GM12878 (cell line): ENCODE results near the gene DAGLA.

Experiments
- ASH2L ChIP-seq: fragments of 300-600, 200-600 bp; sonication (generic); IDR thresholded peaks from 2 replicates; pipeline ENCODE4 v1.6.1; 2017; ENCODE audit warnings: low read depth, mild to moderate bottlenecking, borderline replicate concordance
- MXI1 ChIP-seq: fragments of 150-350 bp; IDR thresholded peaks from 2 replicates; pipeline ENCODE4 v1.6.1; 2011; ENCODE audit warnings: low read depth, mild to moderate bottlenecking, inconsistent platforms, low read length, improper control_type of control experiment
- MYB ChIP-seq: fragments of 150-350 bp; IDR thresholded peaks from 2 replicates; pipeline ENCODE4 v1.6.1; 2014; ENCODE audit warnings: mild to moderate bottlenecking, low read depth, low read length, borderline replicate concordance
- POU2F2 ChIP-seq: IDR thresholded peaks from 3 replicates; pipeline ENCODE4 v1.6.1; 2011; ENCODE audit warnings: low read depth, mild to moderate bottlenecking, low read length, borderline replicate concordance
- TBL1XR1 ChIP-seq: IDR thresholded peaks from 2 replicates; pipeline ENCODE4 v1.6.1; 2012; ENCODE audit warnings: low read depth, low read length, improper control_type of control experiment
- TCF12 ChIP-seq: IDR thresholded peaks from 2 replicates; pipeline ENCODE4 v1.6.1; 2011; ENCODE audit warnings: low read depth, mild to moderate bottlenecking, low read length
- ZZZ3 ChIP-seq: IDR thresholded peaks from 2 replicates; pipeline ENCODE4 v1.6.1; 2011; ENCODE audit warnings: low read depth; ENCODE audit not compliant: control insufficient read depth, insufficient read length
- TF ChIP-seq, protein P1 (sequence below), 3 experiments: IDR thresholded peaks in 2 of 3; conservative IDR thresholded peaks in 1 of 3; 2 replicates each; pipeline ENCODE4 v1.5.1; 2011; ENCODE audit warnings: low read depth in 3 of 3, low read length in 3 of 3, mild to moderate bottlenecking in 3 of 3, control low read depth in 2 of 3, moderate library complexity in 2 of 3, inconsistent platforms in 1 of 3, mixed read lengths in 1 of 3; ENCODE audit not compliant: control insufficient read depth in 2 of 3, insufficient read depth in 1 of 3; ENCODE audit errors: extremely low read depth in 1 of 3
- TF ChIP-seq, protein P2 (sequence below): IDR thresholded peaks from 2 replicates; pipeline ENCODE4 v1.6.1; 2011; ENCODE audit warnings: low read depth, low read length, improper control_type of control experiment, borderline replicate concordance
- TF ChIP-seq, protein P3 (sequence below): IDR thresholded peaks from 2 replicates; pipeline ENCODE4 v1.6.1; 2011; ENCODE audit warnings: mild to moderate bottlenecking, low read depth, low read length, moderate library complexity; ENCODE audit not compliant: insufficient replicate concordance

DNA sequence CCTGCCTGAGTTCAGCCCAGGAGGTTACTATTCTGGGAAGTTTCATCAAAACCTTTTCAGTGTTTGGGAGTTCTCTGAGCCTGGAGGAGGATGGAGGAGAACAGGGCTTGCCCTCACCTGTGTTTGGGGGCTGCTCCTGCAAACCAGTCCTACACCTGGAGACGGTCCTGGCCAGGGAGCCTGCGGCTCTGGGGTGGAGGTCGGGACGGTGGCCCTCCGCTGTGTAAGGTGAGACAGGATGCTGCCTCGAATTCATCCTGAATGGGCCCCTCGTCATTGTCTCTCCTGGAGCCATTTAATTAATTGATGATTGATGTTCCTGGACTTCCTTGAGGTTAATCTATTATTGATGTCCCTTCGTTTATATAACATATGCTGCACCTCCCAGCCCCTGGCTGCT lies 6.3 kb downstream of the DAGLA start:
- no peak for TF ChIP-seq MXI1
- no peak for TF ChIP-seq MYB
- TF ChIP-seq, protein P1, sequence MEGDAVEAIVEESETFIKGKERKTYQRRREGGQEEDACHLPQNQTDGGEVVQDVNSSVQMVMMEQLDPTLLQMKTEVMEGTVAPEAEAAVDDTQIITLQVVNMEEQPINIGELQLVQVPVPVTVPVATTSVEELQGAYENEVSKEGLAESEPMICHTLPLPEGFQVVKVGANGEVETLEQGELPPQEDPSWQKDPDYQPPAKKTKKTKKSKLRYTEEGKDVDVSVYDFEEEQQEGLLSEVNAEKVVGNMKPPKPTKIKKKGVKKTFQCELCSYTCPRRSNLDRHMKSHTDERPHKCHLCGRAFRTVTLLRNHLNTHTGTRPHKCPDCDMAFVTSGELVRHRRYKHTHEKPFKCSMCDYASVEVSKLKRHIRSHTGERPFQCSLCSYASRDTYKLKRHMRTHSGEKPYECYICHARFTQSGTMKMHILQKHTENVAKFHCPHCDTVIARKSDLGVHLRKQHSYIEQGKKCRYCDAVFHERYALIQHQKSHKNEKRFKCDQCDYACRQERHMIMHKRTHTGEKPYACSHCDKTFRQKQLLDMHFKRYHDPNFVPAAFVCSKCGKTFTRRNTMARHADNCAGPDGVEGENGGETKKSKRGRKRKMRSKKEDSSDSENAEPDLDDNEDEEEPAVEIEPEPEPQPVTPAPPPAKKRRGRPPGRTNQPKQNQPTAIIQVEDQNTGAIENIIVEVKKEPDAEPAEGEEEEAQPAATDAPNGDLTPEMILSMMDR (IDR thresholded peaks at IDR 0.05 in 2 of 3, conservative IDR thresholded peaks at IDR 0.05 in 1 of 3; ENCODE audit: control insufficient read depth in 2 of 3, extremely low read depth in 1 of 3, insufficient read depth in 1 of 3, low read depth in 3 of 3, low read length in 3 of 3): no peak
- TF ChIP-seq, protein P2, sequence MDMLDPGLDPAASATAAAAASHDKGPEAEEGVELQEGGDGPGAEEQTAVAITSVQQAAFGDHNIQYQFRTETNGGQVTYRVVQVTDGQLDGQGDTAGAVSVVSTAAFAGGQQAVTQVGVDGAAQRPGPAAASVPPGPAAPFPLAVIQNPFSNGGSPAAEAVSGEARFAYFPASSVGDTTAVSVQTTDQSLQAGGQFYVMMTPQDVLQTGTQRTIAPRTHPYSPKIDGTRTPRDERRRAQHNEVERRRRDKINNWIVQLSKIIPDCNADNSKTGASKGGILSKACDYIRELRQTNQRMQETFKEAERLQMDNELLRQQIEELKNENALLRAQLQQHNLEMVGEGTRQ: no peak
- no peak for TF ChIP-seq TCF12
- no peak for TF ChIP-seq ASH2L
- TF ChIP-seq, protein P3, sequence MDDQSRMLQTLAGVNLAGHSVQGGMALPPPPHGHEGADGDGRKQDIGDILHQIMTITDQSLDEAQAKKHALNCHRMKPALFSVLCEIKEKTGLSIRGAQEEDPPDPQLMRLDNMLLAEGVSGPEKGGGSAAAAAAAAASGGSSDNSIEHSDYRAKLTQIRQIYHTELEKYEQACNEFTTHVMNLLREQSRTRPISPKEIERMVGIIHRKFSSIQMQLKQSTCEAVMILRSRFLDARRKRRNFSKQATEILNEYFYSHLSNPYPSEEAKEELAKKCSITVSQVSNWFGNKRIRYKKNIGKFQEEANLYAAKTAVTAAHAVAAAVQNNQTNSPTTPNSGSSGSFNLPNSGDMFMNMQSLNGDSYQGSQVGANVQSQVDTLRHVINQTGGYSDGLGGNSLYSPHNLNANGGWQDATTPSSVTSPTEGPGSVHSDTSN: no peak
- TF ChIP-seq POU2F2: no peak
- no peak for TF ChIP-seq TBL1XR1
- no peak for TF ChIP-seq ZZZ3
